Measurements from ENCODE around the gene TRERF1.
"Not testable (repeated sequence)": the region's sequence is repeated elsewhere in the genome, so short reads cannot be mapped to it uniquely, and the experiment has no call there.

The TRERF1 gene

DNA sequence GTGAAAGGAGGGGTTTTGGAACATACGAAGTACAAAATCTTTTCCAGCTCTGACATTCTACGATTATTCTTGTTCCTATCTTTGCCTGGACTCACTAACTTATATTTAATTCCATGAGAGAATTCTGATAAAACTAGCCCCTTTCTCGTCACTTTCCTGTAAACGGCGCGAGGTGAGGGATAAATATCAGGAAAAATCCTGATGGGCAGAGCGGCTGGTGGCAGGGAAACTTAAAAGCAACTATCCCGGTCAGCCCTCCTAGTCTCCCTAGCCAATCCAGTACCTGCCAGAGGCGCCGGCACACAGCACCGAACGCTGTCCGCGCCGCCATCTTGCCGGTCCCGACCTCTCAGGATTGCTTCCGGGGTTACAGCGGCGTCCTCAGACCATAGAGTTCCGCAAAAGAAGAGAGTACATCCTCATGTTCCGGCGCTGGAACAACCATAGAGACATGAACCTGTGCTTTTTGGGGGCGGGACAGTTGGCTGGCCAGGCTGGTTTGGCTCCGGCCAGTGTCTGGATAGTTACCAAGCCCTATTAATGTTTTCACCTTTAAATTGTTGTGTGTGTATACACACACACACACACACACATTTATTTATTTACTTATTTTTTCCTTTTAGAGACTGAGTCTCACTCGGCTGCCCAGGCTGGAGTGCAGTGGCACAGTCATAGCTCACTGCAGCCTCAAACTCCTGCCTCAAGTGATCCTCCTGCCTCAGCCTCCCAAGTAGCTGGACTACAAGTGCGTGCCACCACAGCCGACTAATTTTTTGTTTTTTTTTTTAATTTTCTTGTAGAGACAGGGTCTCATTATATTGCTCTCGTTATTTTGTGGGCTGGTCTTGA is 234.0 kb downstream of the TRERF1 start, which contains the start of gene MRPS10:
Gene MRPS10, minus strand, starts transcription at position 343 of the 849 bp plus-strand sequence. Its CDS starts 12 bp downstream, at position 331.
- peak; percentile 94 for DNase-seq
- Histone ChIP-seq H3K9me3 (replicated peaks; ENCODE audit: insufficient read depth, low read length) (no peaks in the 10 kb centered on the region), H2AFZ (ENCODE audit: low read length) (peak within 1 kb of the TSS; percentile 90), H3K79me2 (ENCODE audit: low read length) (peaks cover 39% of the 10 kb centered on the region), H4K20me1 (ENCODE audit: insufficient read depth, low read length) (no peaks in the 10 kb centered on the region), H3K4me3 (ENCODE audit: low read length) (peak within 1 kb of the TSS; percentile 89), H3F3A (ENCODE audit: insufficient read depth, low read length) (no peaks in the 10 kb centered on the region), H3K9ac (ENCODE audit: low read length) (peak within 1 kb of the TSS; percentile 81), H3K4me1 (ENCODE audit: low read length) (peaks cover 6% of the 10 kb centered on the region), H3K27me3 (replicated peaks; ENCODE audit: insufficient read depth, low read length) (no peaks in the 10 kb centered on the region), H3K36me3 (replicated peaks; ENCODE audit: insufficient read depth, low read length) (no peaks in the 10 kb centered on the region), H3K9me2 (replicated peaks; ENCODE audit: insufficient read depth, low read length) (no peaks in the 10 kb centered on the region), H3K4me2 (ENCODE audit: low read depth, low read length) (peak within 1 kb of the TSS; percentile 74), H3K27ac (ENCODE audit: low read length) (no peak within 1 kb of the TSS; the same call in 1 of the 2 replicates)
- TF ChIP-seq EZH2phosphoT487 (IDR thresholded peaks at IDR 0.05; ENCODE audit: low read length) (no peak), EZH2 (optimal IDR thresholded peaks at IDR 0.05; ENCODE audit: low read depth, low read length) (no peak)
- TF ChIP-seq, protein P1, sequence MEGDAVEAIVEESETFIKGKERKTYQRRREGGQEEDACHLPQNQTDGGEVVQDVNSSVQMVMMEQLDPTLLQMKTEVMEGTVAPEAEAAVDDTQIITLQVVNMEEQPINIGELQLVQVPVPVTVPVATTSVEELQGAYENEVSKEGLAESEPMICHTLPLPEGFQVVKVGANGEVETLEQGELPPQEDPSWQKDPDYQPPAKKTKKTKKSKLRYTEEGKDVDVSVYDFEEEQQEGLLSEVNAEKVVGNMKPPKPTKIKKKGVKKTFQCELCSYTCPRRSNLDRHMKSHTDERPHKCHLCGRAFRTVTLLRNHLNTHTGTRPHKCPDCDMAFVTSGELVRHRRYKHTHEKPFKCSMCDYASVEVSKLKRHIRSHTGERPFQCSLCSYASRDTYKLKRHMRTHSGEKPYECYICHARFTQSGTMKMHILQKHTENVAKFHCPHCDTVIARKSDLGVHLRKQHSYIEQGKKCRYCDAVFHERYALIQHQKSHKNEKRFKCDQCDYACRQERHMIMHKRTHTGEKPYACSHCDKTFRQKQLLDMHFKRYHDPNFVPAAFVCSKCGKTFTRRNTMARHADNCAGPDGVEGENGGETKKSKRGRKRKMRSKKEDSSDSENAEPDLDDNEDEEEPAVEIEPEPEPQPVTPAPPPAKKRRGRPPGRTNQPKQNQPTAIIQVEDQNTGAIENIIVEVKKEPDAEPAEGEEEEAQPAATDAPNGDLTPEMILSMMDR (IDR thresholded peaks at IDR 0.05; ENCODE audit: low read length): no peak

GRCh38 chr6:42217157-42217518 is 234.6 kb downstream of the TRERF1 start:
- peaks cover 7% of the 10 kb centered on the region for H3K4me1 ChIP-seq (ENCODE audit: low read length)
- peak overlapping the region; percentile 74 for H3K4me2 ChIP-seq (ENCODE audit: low read depth, low read length)
- H3K4me3 ChIP-seq (ENCODE audit: low read length): peak overlapping the region; percentile 89
- peak overlapping the region; percentile 81 for H3K9ac ChIP-seq (ENCODE audit: low read length)
- no peaks in the 10 kb centered on the region for H3K27me3 ChIP-seq (replicated peaks; ENCODE audit: insufficient read depth, low read length)
- no peaks in the 10 kb centered on the region for H3K9me2 ChIP-seq (replicated peaks; ENCODE audit: insufficient read depth, low read length)
- peak overlapping the region; percentile 90 for H2AFZ ChIP-seq (ENCODE audit: low read length)
- no peaks in the 10 kb centered on the region for H3K9me3 ChIP-seq (replicated peaks; ENCODE audit: insufficient read depth, low read length)
- DNase-seq: peak; percentile 7
- peaks cover 39% of the 10 kb centered on the region for H3K79me2 ChIP-seq (ENCODE audit: low read length)
- H3K27ac ChIP-seq (ENCODE audit: low read length): no peak overlapping the region; the same call in 1 of the 2 replicates
- H4K20me1 ChIP-seq (ENCODE audit: insufficient read depth, low read length): no peaks in the 10 kb centered on the region
- TF ChIP-seq EZH2phosphoT487 (IDR thresholded peaks at IDR 0.05; ENCODE audit: low read length) (no peak), EZH2 (optimal IDR thresholded peaks at IDR 0.05; ENCODE audit: low read depth, low read length) (no peak)
- TF ChIP-seq, protein P1 (IDR thresholded peaks at IDR 0.05; ENCODE audit: low read length): no peak
- H3F3A ChIP-seq (ENCODE audit: insufficient read depth, low read length): no peaks in the 10 kb centered on the region
- no peaks in the 10 kb centered on the region for H3K36me3 ChIP-seq (replicated peaks; ENCODE audit: insufficient read depth, low read length)

DNA sequence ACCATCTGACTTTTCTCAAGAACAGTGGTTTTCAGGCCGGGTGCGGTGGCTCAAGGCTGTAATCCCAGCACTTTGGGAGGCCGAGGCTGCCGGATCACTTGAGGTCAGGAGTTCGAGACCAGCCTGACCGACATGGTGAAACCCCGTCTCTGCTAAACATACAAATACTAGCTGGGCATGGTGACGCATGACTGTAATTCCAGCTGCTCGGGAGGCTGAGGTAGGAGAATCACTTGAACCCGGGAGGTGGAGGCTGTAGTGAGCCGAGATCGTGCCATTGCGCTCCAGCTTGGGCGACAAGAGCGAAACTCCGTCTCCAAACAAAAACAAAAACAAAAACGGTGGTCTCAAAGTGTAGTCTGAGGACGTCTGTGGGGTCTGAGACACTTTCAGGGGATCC is 235.2 kb downstream of the TRERF1 start:
- not testable (repeated sequence) for H3K36me3 ChIP-seq (replicated peaks; ENCODE audit: insufficient read depth, low read length); H2AFZ ChIP-seq (ENCODE audit: low read length); H3F3A ChIP-seq (ENCODE audit: insufficient read depth, low read length); H3K27me3 ChIP-seq (replicated peaks; ENCODE audit: insufficient read depth, low read length); DNase-seq; H4K20me1 ChIP-seq (ENCODE audit: insufficient read depth, low read length); H3K9me2 ChIP-seq (replicated peaks; ENCODE audit: insufficient read depth, low read length); H3K27ac ChIP-seq (ENCODE audit: low read length); H3K9me3 ChIP-seq (replicated peaks; ENCODE audit: insufficient read depth, low read length)
- peaks cover 39% of the 10 kb centered on the region for H3K79me2 ChIP-seq (ENCODE audit: low read length)
- H3K4me3 ChIP-seq (ENCODE audit: low read length): peak overlapping the region; percentile 89; the same call in 1 of the 2 replicates
- H3K9ac ChIP-seq (ENCODE audit: low read length): peak overlapping the region; percentile 81; the same call in 1 of the 2 replicates
- peaks cover 12% of the 10 kb centered on the region for H3K4me1 ChIP-seq (ENCODE audit: low read length)
- peak overlapping the region; percentile 74 for H3K4me2 ChIP-seq (ENCODE audit: low read depth, low read length)

- no peak overlapping the region for H3K4me3 ChIP-seq (ENCODE audit: low read length)
- H3K27me3 ChIP-seq (replicated peaks; ENCODE audit: insufficient read depth, low read length): no peaks in the 10 kb centered on the region
- no peak for TF ChIP-seq EZH2 (optimal IDR thresholded peaks at IDR 0.05; ENCODE audit: low read depth, low read length)
- TF ChIP-seq, protein P1 (IDR thresholded peaks at IDR 0.05; ENCODE audit: low read length): no peak
- TF ChIP-seq EZH2phosphoT487 (IDR thresholded peaks at IDR 0.05; ENCODE audit: low read length): no peak
- H2AFZ ChIP-seq (ENCODE audit: low read length): no peak overlapping the region
- no peaks in the 10 kb centered on the region for H4K20me1 ChIP-seq (ENCODE audit: insufficient read depth, low read length)
- H3K79me2 ChIP-seq (ENCODE audit: low read length): peaks cover 36% of the 10 kb centered on the region
- H3K4me1 ChIP-seq (ENCODE audit: low read length): peaks cover 12% of the 10 kb centered on the region
- H3K27ac ChIP-seq (ENCODE audit: low read length): no peak overlapping the region
- no peak overlapping the region for H3K9ac ChIP-seq (ENCODE audit: low read length)
- DNase-seq: no peak
- H3K36me3 ChIP-seq (replicated peaks; ENCODE audit: insufficient read depth, low read length): no peaks in the 10 kb centered on the region; the same call in none of the 2 replicates
- no peaks in the 10 kb centered on the region for H3F3A ChIP-seq (ENCODE audit: insufficient read depth, low read length)
- H3K9me3 ChIP-seq (replicated peaks; ENCODE audit: insufficient read depth, low read length): no peaks in the 10 kb centered on the region
- H3K9me2 ChIP-seq (replicated peaks; ENCODE audit: insufficient read depth, low read length): no peaks in the 10 kb centered on the region
- H3K4me2 ChIP-seq (ENCODE audit: low read depth, low read length): no peak overlapping the region
Observed at GRCh38 chr6:42212442-42212841, 239.3 kb downstream of the TRERF1 start.

Data from MM.1S (cell line).